Measurements from ENCODE around the gene TMEM165. TPM values are rescaled to one million over a fixed set of nuclear protein-coding genes. Genes with fewer than 3 reads are reported as not detected.

The TMEM165 gene
- total and polyA plus RNA-seq, 2 of the 4 experiments (the other 2 are of a cell fraction): 49.6 to 83.0 TPM

GRCh38 chr4:55366621-55367020 is 29.1 kb upstream of the TMEM165 start:
- Histone ChIP-seq H3K4me3 (ENCODE audit: insufficient read depth, low read depth, low read length) (no peak overlapping the region), H4K8ac (ENCODE audit: low read depth in 2 of 2, low read length in 2 of 2) (no peak overlapping the region), H2AFZ (replicated peaks; ENCODE audit: low read length, poor library complexity) (no peak overlapping the region), H2BK20ac (ENCODE audit: low read depth, low read length) (no peak overlapping the region), H4K91ac (ENCODE audit: insufficient read depth, low read depth, low read length) (no peak overlapping the region), H2BK120ac (ENCODE audit: low read depth, low read length) (no peak overlapping the region), H3K36me3 (ENCODE audit: control insufficient read depth, insufficient read depth, low read length) (no peaks in the 10 kb centered on the region), H3K23ac (ENCODE audit: low read depth, low read length) (no peak overlapping the region), H2AK5ac (ENCODE audit: low read depth, low read length) (no peak overlapping the region), H2BK5ac (ENCODE audit: low read depth, low read length, poor library complexity, severe bottlenecking) (no peak overlapping the region), H4K20me1 (ENCODE audit: insufficient read depth, low read length) (no peaks in the 10 kb centered on the region), H3K79me1 (ENCODE audit: low read depth in 1 of 2, low read length in 2 of 2) (no peaks in the 10 kb centered on the region; a peak in 1 of 4 replicates), H3K4me1 (ENCODE audit: control insufficient read depth, insufficient read depth, low read length) (peaks cover 3% of the 10 kb centered on the region; the same call in 1 of the 2 replicates), H3K9me3 (ENCODE audit: control insufficient read depth, insufficient read depth, low read length) (no peaks in the 10 kb centered on the region), H2BK15ac (ENCODE audit: low read depth, low read length) (no peak overlapping the region), H3K27ac (ENCODE audit: insufficient read depth, low read length) (no peak overlapping the region), H3K4me2 (ENCODE audit: low read depth, low read length) (no peak overlapping the region), H3K9ac (ENCODE audit: low read depth, low read length) (no peak overlapping the region), H3K14ac (replicated peaks; ENCODE audit: low read depth, low read length) (no peak overlapping the region), H3K27me3 (ENCODE audit: control insufficient read depth, insufficient read depth, low read length) (no peaks in the 10 kb centered on the region), H3K18ac (ENCODE audit: low read depth, low read length) (no peak overlapping the region), H3K56ac (ENCODE audit: extremely low read depth, insufficient read depth, low read length) (no peak overlapping the region), H3K4ac (ENCODE audit: low read depth, low read length) (no peak overlapping the region), H2AK9ac (replicated peaks; ENCODE audit: low read depth, low read length, poor library complexity) (no peak overlapping the region), H4K5ac (ENCODE audit: low read depth, low read length) (no peak overlapping the region), H3K9me1 (ENCODE audit: insufficient read depth, low read length) (no peaks in the 10 kb centered on the region)
- no TSS peak for BruUV-seq (replicated peaks)
- dilution Hi-C loops (cut with HindIII; ENCODE audit: low sequenced_read_pairs, unreplicated experiment): no loop called here
- in situ Hi-C loops (cut with MboI; ENCODE audit: low sequenced_read_pairs): no loop called here
- CTCF ChIA-PET: no interaction called here
- ATAC-seq (ENCODE audit: low read depth) (no peak), DNase-seq (no peak)
- intact Hi-C loops (cut with micrococcal nuclease): no loop called here
- TF ChIP-seq NFE2L2 (IDR thresholded peaks at IDR 0.05; ENCODE audit: low read depth, low read length) (no peak), ELK1 (IDR thresholded peaks at IDR 0.05; ENCODE audit: borderline replicate concordance, low read depth, low read length) (no peak), RFX5 (IDR thresholded peaks at IDR 0.05; ENCODE audit: low read depth, low read length) (no peak), MAFK (IDR thresholded peaks at IDR 0.05; ENCODE audit: low read depth, low read length) (no peak), SMC3 (IDR thresholded peaks at IDR 0.05; ENCODE audit: low read depth, low read length) (no peak), RAD21 (IDR thresholded peaks at IDR 0.05; ENCODE audit: low read length) (no peak), MXI1 (IDR thresholded peaks at IDR 0.05; ENCODE audit: borderline replicate concordance, low read depth, low read length) (no peak)
- POLR2A ChIA-PET (ENCODE audit: unreplicated experiment): no interaction called here
- WGBS, 2 experiments (ENCODE audit: extremely low coverage in 2 of 2, insufficient read length in 1 of 2): 96% methylated on average over 4 of the region's 7 CpGs; no CpG with 5 or more reads in 1 of the 2 experiments
